Measurements from ENCODE around the gene ADAM17. TPM values are rescaled to one million over a fixed set of nuclear protein-coding genes. Genes with fewer than 3 reads are reported as not detected.
A peak's percentile ranks its signal among the peaks of the same experiment; 100 is the strongest.

ADAM17 gene
- polyA plus RNA-seq, 1 experiment, result 14.0 TPM

DNA sequence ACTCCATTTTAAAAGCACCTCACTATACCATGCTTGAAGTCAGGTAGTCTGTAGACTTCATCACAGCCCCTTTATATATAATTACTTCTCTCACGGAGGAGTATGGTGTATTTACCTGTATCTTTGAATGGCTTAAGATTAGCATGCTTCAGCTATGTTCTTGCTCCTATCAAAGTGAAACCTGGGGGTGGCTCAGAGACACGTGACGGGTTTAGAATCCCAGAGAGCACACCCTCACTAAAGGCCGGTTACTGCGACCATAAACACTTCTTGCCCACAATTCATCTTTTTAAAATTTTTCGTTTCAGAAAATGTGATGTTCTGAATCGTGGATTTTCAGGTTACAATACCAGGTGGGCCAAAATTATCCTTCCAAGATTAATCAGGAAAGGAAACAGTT lies 77.7 kb downstream of the ADAM17 start:
- TF ChIP-seq, protein P1, sequence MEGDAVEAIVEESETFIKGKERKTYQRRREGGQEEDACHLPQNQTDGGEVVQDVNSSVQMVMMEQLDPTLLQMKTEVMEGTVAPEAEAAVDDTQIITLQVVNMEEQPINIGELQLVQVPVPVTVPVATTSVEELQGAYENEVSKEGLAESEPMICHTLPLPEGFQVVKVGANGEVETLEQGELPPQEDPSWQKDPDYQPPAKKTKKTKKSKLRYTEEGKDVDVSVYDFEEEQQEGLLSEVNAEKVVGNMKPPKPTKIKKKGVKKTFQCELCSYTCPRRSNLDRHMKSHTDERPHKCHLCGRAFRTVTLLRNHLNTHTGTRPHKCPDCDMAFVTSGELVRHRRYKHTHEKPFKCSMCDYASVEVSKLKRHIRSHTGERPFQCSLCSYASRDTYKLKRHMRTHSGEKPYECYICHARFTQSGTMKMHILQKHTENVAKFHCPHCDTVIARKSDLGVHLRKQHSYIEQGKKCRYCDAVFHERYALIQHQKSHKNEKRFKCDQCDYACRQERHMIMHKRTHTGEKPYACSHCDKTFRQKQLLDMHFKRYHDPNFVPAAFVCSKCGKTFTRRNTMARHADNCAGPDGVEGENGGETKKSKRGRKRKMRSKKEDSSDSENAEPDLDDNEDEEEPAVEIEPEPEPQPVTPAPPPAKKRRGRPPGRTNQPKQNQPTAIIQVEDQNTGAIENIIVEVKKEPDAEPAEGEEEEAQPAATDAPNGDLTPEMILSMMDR (IDR thresholded peaks at IDR 0.05; ENCODE audit: low read depth, low read length), result no peak
- ChIA-PET POLR2A (no interaction called here), CTCF (no interaction called here)
- no peak overlapping the region for H3K4me3 ChIP-seq (ENCODE audit: low read depth, low read length)
- DNase-seq (ENCODE audit: low read depth, low spot score), result no peak
- H3K9me3 ChIP-seq (ENCODE audit: control insufficient read depth, insufficient read depth, low read length), result no peaks in the 10 kb centered on the region; the same call in 1 of the 2 replicates
- H3K27me3 ChIP-seq (ENCODE audit: control insufficient read depth, insufficient read depth, low read length), result no peaks in the 10 kb centered on the region
- no peak overlapping the region for H3K27ac ChIP-seq (ENCODE audit: low read depth, low read length)

DNA sequence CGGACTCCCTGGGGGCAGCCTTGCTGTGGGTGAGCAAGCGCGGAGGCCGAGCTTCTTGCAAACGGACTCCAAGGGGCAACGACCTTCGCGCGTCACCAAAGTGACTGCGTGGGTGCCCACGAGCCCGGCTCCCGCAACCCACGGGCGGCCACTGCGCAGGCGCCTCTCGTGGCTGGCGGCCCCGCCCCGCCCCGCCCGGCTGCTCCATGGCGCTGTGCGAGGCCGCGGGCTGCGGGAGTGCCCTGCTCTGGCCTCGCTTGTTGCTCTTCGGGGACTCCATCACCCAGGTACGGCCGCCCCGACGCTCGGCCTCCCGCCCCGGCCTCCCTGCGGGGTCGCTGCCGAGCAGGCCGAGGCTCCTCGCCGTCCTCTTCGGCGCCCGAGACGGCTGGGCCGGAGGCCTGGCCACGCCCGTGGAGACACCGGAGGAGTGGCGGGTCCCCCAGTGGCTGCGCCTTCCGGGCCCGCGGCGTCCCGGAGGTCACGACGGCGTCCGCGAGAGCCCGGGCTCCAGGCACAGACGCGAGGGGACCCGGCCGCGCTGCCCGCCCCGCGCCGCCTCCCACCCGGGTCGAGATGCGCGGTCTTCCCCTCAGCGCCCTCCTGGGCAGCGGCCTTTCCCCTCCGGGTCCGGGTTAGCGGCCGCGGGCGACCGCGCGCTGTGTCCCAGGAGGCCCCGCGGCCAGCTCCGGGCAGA lies 81.1 kb downstream of the ADAM17 start, which contains the start of gene IAH1:
IAH1 (plus strand) TSS at position 191 of the 697 bp plus-strand sequence; CDS start at position 207, 16 bp downstream.
- TF ChIP-seq, protein P1 (IDR thresholded peaks at IDR 0.05; ENCODE audit: low read depth, low read length), result no peak
- Histone ChIP-seq H3K4me3 (ENCODE audit: low read depth, low read length) (peak within 1 kb of the TSS; percentile 57), H3K27me3 (ENCODE audit: control insufficient read depth, insufficient read depth, low read length) (no peaks in the 10 kb centered on the region), H3K27ac (ENCODE audit: low read depth, low read length) (peak within 1 kb of the TSS; percentile 62), H3K9me3 (ENCODE audit: control insufficient read depth, insufficient read depth, low read length) (no peaks in the 10 kb centered on the region; the same call in 1 of the 2 replicates)
- ChIA-PET POLR2A (interaction anchor here (0.8 to 1.1 kb wide), 3 partner anchors 11 to 82 kb away, joined by 3 to 4 read pairs (median 3); partner anchors contain the start of gene ADAM17), CTCF (interaction anchor here (0.7 kb wide), 1 partner anchor 297 kb away, joined by 3 read pairs; no protein-coding TSS in a partner anchor)
- DNase-seq (ENCODE audit: low read depth, low spot score), result no peak

DNA sequence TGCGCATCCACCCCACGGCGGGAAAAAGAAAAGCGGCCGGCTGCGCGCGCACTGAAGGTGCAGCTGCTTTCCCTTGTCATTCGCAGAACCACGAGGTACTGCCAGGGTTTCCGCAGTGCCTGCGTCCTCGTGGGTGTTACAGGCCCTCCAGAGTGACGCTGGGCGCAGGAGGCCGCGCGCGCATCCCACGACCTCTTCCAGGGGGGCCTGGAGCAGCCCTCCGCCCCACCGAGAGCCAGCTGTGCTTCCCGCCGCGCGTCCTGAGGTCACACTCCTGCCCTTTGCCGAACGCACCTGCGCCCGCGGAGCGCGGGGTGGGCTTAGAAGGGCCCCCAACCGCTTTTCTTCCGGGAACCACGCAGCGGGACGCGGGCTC lies 81.7 kb downstream of the ADAM17 start:
- H3K27ac ChIP-seq (ENCODE audit: low read depth, low read length), result peak overlapping the region; percentile 39
- H3K27me3 ChIP-seq (ENCODE audit: control insufficient read depth, insufficient read depth, low read length), result no peaks in the 10 kb centered on the region
- H3K4me3 ChIP-seq (ENCODE audit: low read depth, low read length), result peak overlapping the region; percentile 57
- POLR2A ChIA-PET, result interaction anchor here (0.8 to 1.1 kb wide), 2 partner anchors 82 to 370 kb away, joined by 4 read pairs; partner anchors contain the start of genes ADAM17 and TAF1B
- H3K9me3 ChIP-seq (ENCODE audit: control insufficient read depth, insufficient read depth, low read length), result no peaks in the 10 kb centered on the region; the same call in 1 of the 2 replicates
- no peak for DNase-seq (ENCODE audit: low read depth, low spot score)
- TF ChIP-seq, protein P1 (IDR thresholded peaks at IDR 0.05; ENCODE audit: low read depth, low read length), result no peak
- CTCF ChIA-PET, result no interaction called here

DNA sequence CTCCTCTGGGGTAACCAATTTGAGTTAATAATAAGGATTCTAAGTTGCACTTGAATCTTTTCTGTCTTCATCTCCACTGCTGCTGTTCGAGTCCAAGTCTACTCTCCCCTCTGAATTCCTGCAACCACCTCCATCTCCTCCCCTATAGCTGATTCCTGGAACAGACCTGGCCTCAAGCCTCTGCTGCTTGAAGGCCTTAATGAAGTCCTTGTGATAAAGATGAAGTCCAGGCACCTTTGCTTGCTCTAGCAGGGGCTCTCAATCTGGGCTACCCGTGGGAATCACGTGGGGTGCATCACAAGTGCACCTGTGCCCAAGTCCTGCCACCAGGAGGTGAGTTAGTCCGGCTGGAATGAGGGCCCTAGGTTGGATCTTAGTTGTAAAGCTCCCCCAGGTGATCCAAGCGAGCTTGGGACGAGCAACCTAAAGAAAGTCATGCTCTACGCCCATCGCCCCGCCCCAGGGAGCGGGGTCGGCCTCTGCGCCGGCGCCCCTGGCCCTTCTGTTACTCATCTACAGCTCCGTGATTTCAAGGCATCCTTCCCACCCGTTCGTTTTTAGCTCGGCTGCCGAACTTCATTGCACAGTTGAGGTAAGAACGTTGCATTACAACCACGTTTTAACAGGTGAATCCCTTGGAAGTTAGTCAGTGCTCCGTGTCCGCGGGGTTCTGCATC lies 82.2 kb downstream of the ADAM17 start:
- TF ChIP-seq, protein P1 (IDR thresholded peaks at IDR 0.05; ENCODE audit: low read depth, low read length), result no peak
- POLR2A ChIA-PET, result interaction anchor here (0.8 to 1.1 kb wide), 2 partner anchors 82 to 370 kb away, joined by 4 read pairs; partner anchors contain the start of genes ADAM17 and TAF1B

More for the DNA sequence above, 82.2 kb downstream of the ADAM17 start:
- no peaks in the 10 kb centered on the region; the same call in 1 of the 2 replicates for H3K9me3 ChIP-seq (ENCODE audit: control insufficient read depth, insufficient read depth, low read length)
- no peaks in the 10 kb centered on the region for H3K27me3 ChIP-seq (ENCODE audit: control insufficient read depth, insufficient read depth, low read length)
- no peak for DNase-seq (ENCODE audit: low read depth, low spot score)
- H3K27ac ChIP-seq (ENCODE audit: low read depth, low read length), result no peak overlapping the region
- CTCF ChIA-PET, result no interaction called here
- peak overlapping the region; percentile 57; the same call in 1 of the 2 replicates for H3K4me3 ChIP-seq (ENCODE audit: low read depth, low read length)

All from AG04450 (cell line).